GM21528 (cell line): ENCODE data around the gene GPR153.
A peak's percentile ranks its signal among the peaks of the same experiment; 100 is the strongest.

Experiments used
- ATAC-seq: cut with Tn5 transposase; IDR thresholded peaks from one replicate; pipeline ENCODE4 v1.9.1; 2021; ENCODE audit warnings: mild to moderate bottlenecking, moderate library complexity; ENCODE audit not compliant: unreplicated experiment, low FRiP score

Gene GPR153

DNA sequence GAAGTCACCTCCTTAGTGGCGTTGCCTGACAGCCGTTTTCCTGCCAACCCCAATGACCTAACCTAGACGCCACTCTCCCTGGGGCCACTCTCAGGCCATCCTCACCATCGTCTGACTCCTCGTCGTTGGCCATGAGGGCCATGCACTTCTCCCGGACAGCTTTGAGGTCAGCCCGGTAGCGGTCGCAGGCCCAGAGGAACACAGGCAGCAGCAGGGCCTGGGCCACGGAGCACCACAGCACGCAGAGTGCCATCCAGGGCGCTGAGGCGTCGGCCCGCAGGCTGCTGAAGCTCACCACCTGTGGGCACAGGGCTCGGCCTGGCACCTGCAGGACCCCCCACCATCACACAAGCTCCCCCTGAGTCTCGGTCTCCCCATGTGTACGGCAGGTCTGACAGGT is 9.7 kb downstream of the GPR153 start:
- ATAC-seq: no peak

DNA sequence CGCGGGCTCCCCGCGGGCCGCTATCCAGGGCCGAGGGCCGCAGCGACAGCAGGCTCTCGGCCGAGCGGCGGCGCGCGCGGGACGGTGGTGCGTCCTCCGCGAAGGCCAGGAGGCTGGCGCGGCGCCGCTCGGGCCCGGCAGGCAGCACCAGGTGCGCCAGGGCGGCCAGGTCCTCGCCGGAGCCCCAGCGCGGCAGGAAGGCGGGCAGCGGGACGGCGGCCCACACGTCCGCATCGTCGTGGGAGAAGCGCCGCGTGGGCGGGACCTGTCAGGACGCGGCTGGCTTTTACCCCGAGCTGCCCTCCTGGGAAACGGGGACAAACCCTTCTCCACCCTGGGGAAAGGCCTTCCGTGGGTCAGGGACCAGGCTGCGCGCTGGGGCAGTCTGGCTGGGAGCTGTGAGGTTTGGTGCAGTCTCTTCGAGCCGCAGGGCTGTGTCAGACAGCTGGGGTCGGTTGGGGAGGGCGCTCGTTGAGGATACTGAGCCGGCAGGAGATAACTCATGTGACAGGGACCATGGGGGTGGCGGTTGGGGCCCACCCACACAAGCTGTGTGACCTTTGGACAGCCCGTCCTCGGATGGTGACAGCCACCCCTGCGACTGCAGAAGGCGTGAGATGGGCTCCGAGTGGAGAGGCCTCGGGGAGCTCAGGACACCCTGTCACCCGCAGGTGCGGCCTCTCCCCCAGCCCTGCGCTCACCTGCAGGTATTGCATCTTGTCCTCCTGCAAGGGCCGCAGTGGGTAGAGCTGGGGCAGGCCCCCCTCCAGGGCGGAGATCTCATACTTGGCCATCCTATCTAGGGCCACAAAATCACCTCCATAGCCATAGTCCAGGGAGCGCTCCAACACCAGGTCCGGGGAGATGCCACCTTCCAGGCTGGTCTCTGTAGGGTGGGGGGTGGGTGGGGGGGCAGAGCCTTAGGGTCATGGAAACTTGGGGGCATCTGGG is 10.9 kb downstream of the GPR153 start:
- ATAC-seq: no peak

DNA sequence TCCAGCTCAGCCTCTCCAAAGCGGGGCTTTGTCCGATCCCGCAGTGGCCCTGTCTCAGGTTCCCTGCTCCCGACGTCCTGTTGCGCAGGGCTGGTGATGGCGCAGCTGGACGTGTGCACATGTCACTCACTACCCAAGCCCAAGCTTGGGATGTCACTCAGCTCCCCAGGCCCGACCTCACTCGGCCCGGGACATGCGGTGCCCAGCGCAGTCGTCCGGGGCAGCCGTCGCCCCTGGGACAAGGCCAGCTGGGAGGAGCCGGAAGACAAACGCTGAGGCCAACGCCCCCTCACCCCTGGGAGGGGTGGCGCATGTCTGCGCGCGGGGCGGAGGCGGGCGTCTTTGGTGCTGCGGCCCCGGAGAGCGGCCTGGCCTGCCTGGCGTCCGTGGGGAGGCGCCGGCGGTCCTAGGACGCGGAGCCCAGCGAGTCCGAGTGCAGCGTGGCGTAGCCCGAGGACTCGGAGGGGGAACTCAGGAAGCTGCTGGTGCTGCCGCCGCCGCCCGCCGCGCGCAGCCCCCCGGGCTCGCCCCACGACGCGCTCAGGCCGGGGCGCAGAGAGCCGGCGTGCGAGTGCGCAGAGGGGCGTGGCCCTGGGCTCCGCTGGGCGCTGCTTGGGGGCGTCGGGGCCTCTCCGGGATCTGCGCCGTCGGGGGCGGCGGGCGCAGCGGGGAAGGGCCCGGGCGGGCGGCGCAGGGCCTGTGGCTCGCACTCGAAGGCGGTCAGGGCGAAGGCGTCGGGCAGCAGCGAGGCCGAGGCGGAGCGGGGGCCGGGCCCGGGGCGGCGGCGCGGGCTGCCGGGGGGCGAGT is 11.8 kb downstream of the GPR153 start:
- ATAC-seq: no peak

DNA sequence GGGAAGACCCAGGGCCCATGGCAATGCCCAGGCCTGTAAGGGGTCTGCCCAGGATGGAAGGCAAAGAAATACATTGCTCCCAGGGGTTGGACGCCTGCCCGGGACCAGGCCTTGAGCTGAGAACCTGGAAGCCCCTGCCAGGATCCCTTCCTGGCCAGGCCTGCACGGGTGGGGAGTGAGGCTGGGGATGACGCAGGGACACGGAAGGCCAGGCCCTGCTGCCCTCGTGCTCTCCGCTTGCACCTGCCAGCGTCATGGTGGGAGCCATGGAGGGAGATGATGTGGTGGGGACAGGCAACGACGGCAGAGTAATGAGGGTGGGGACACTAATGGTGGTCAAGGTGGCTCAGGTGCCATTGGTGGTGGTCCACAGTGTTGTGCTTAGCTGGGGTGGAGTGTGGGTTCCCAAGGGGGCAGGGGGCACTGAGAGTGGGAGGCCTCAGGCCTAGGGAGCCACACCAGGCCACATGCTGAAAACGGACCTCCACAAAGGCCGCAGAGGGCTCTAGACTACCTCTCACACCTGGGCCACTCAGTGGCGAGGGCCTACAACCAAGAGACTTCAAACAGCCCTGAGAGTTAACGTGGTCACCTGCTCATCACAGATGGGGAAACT is 12.6 kb downstream of the GPR153 start:
- no peak for ATAC-seq

DNA sequence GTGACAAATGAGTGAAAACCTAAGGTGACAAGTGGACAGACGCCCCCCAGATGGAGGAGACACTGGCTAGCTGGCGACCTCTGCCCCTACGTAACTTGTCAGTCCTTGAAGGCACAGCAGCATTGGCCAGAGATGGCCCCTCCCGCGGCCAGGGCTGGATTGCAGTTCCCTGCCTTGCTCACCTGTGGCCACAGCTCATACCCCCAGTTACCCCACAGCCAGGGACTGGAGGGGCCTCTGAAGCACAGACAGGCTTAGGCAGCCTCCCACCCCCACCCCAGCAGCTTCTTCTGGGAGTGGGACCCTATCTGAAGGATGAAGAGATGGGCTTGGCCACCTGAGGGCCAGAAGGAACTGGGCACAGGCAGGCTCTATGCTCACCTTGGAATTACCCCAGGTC is 13.2 kb downstream of the GPR153 start:
- ATAC-seq: no peak

DNA sequence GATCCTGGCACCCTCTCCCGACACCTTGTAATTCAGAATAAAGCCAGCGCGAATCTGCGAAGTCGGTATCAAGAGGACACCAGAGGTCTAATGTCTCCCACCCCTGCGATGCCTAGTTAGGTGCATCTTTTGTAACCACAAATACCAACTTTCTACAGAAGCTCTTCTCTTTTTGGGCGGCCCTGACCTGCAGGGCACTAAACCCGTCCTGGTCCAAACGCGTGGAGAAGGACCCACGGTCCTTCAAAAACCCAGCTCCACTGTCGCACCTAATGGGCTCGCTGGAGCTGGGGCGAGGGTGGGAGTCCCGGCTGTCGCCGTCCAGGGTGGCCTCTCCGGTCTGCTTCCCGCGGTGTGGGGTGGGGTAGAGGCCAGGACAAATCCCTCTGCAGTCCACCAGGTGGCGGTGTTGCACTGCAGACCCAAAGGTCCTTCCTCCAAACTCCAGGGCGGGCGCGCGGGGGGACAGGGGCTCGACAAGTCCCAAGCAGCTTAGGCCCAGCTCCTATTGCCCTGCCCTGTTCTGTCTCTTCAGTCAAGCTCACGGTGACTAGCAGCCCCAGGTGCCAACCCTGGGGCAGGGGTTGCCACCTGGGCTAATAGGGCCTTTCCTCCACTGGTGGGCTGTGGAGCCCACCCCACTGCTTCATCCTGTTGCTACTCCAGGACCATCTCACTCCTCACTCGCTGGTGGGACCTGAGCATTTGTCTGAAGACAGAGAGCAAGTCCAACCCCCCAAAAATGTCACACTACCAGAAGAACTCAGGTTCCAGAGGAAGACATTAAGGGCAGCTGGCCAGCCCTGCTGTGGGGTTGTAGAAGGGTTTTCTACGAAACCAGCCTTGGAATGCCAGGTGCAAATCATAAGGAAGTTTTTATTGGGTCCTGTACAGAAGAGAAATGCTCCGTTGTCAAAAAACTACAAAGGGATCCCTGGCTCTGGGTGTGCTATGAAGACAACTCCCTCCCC is 14.1 kb downstream of the GPR153 start:
- peak; percentile 44 for ATAC-seq

DNA sequence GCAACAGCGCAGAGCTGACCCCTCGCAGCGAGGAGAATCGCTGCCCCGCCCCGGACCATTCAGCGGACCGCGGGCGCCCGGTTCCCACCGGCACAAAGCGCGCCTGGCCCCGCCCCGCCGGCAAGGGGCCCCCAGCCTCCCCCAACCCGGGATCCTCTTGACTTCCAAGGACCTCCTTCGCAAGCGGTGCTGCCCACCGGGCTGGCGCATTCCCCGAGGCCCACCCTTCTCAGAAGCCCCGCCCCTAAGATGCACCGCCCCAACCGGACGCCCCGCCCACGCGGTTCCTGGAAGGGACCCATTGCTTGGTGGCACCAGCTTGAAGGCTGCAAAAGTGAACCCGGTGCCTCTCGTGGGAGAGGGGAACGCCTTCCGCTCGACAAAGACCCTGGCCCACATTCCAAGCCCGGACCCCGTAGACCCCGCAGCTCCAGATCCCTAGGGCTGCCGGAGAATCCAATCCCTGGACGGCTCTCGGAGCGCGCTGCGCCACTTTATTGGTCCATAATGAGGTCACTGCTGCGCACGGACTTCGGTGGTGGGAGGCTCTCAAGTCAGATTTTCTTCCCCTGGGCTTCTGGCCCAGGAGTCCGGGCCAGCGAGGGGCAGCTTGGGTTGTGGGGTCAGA is 14.9 kb downstream of the GPR153 start:
- no peak for ATAC-seq

DNA sequence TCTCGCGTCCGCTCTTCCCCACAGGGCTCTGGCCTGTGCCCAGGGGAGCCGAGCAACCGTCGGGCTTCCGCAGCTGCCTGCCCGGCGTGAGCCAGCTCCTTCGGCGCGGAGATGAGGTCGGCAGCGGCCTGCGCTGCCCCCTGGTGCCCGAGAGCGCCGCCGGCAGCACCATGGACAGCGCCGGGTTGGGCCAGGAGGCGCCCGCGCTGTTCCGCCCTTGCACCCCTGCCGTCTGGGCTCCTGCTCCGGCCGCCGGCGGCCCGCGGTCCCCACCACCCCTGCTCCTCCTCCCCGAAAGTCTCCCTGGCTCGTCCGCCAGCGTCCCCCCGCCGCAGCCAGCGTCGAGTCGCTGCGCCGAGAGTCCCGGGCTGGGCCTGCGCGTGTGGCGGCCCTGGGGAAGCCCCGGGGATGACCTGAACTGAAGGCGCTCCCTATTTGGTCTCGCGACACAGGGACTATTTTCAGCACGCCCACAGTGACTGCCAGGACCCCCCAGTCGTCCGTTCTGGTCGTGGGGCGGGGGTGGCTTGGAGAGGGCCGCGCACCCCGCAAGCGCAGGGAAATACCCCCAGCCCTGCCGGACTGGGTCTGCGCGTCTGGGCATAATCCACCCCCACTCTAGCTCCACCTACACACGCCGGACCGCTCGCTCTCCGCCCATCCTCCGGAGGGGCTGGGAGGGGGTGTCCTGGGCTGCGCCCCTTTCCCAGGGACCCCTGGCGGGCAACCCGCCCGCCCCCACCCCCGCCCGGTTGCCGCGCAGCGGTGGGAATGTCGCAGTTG is 15.6 kb downstream of the GPR153 start:
- ATAC-seq: no peak

DNA sequence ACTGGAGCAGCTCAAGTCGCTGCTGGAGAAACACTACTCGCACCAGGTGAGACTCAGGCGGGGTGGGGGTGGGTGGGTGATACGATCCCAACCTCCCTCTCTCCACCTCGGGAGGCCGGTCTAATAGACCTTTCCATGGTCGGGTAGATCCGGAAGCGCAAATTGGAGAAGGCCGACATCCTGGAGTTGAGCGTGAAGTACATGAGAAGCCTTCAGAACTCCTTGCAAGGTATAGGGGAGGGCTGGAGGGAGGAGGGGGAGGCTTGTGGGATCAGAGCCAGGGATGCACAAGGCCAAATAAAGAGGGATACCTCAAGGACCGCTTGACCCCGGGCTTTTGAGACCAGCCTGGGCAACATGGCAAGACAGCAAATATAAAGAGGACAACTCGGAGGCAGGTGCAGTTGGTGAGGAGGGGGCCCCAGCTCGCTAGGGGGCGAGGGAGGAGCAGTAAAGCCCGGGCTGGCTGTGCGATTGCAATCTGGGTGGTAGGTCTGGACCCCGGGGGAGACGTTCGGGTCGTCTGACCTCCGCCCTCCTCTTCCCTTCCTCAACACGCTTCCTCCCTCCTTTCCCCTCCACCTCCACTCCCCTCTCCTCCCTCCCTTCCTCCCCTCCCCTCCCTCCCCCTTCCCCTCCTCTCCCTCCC is 16.4 kb downstream of the GPR153 start:
- no peak for ATAC-seq

DNA sequence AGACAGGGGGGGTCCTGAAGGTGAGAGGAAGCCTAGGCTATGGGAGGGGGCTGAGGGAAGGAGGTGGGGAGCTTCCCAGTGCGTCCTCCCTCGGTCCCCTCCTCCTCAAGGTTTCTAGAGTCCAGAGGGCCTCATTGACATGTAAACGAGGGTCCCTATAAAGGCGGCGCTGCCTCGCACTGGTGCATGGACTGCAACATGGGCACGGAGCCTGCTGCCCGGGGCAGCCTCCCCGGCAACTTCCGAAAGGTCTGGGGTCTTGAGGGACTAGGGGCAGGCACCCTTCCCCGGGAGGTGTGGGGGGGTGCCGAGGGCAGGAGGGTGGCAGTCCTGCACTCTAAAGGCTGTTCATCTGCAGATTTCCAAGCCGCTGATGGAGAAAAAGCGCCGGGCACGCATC is 16.9 kb downstream of the GPR153 start, which contains the start of gene HES3:
TSS of gene HES3 (plus strand) at position 187 of the 400 bp plus-strand sequence. CDS start at position 374, 187 bp downstream.
- no peak for ATAC-seq

DNA sequence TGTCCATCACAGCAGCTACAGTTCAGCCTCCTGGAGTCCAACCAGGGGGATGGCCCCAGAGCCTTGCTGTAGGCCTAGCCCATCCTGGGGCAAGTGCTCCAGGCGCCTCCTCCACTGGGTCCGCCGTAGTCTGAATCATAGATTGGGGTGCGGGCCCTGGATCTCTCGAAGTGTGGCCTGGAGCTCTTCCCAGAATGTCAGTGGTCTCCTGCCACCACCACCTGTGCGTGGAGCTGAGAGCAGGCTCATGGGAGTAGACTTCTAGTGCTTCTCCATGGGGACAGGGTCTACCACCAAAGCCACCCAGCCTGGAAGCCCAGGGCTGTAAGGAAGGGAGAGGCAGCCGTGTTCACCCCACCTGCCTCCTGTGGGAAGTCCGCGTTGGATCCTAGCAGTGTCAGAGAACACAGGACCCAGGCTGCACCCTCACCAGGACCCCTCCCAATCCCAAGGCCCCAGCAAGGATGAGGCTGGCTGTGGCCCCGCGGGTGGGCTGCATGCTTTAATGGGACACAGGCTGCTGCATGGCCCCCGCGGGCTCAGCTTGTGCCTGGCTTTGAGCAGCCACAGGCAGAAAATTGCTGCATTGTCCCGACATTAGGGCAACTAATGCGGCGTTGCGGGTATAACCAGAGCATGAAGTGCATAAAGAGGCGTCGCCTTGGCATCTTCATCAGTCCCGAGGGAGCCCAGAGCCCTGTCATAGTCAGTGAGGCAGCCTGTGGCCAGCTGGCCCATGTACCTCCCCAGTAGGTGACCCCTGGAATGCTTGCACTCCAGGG is 17.7 kb downstream of the GPR153 start:
- ATAC-seq: no peak

DNA sequence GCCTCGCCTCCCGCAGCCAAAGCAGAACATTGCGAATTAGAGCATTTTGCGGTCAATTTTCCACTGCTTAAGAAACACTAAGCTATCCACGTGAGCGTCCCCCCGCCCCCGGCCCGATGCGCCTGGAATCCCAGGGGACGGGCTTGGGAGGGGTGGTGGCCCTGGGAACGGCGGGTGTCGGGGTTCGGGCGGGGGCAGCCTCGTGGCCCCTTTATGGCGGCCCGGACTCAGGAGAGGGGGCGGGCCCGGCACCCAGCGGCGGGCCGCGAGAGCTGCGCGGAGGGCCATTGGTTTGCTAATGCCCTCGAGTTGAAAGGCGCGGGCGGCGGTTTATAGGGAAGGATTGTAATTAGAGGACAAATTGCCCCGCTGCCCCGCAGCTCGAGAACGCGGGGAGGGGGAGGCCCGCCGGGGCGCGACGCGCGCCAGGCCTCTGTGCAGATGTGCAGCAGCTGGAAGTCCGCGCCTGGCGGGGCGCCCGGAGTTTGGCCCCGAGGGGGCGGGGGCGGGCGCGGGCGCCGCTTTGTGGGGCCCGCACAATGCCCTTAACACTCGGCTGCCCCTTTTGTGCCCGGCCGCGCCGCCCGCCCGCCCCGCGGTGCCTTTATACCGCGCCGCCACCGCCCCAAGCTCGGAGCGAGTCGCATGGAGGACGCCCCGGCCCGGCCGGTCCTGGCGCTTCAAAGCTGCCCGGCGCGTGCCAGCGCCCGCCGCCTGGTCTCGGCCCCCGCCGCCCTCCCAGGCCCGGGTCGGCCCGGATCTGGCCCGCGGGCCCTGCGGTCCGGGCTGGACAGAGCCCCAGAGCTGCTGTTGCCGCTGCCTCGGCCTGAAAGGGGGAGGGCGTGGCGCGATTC is 18.8 kb downstream of the GPR153 start:
- ATAC-seq: no peak

DNA sequence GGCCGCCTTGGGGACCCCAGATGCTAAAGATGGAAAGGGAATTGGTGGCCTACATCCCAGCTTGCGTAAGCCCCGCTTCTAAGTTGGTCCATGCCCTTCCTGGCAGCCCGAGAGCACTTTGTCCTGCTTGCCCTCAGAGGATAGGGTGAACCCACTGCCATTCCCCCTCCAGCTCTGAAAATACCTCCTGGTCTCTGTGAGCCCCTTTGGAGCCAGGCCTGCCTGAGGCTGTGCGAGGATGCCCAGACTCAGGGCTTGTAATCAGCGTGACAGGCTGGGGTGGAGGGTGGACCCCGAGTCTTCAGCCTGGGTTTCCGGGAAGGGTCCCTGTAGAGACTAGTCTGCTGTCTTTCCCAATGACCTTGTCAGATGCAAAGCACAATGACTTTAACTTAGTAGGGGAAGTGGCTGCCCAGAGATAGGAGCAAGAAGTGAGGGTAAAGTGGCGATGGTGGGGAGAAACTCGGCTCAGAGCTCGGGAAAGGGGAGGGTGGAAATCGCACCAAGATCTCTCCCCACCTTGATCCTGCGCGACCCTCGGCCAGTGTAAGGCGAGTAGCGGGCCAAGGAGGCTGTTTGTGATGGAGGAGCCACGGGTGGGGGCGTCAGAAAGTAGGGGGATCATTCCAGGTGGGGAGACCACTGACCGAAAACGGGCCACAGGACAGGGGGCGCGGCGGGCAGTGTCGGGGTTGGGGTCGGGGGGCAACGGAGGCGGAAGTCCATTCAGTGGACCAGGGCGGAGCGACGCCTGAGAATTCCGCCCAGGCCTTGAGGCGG is 19.6 kb downstream of the GPR153 start:
- ATAC-seq: no peak

DNA sequence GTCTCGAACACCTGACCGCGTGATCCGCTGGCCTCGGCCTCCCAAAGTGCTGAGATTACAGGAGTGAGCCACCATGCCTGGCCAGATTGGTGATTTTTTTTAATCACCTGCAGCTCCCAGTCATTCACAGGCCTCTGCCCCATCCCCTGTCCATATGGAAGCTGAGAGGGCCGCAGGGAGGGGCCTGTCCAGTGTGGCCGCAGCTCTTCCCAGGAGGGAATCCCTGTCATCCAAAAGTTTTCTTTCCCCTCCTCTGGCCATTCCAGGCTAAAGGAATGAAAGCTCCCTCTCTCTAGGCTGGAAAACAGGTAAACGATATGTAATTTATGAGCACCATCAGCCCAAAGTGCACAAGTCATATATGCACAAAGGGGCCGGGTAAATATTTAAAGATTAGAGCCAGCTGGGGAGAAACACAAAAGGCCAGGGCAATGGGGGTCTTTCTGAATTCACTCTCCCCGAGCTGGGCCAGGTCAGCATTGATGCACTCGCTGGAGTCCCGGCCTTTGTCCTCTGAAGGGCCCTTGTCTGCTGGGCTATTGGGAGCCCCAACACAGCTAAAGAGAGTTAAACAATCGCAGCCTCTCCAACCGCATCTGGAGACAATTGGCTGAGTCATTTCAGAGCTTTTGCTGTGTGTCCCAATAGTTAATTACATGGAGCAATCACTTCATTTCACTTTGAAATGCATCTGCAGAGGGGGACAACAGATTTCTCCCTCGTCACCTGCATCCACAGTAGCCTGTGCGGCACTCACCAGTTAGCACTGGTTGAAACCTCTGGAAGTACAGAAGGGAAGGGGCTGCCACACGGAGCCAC is 20.7 kb downstream of the GPR153 start:
- ATAC-seq: no peak

DNA sequence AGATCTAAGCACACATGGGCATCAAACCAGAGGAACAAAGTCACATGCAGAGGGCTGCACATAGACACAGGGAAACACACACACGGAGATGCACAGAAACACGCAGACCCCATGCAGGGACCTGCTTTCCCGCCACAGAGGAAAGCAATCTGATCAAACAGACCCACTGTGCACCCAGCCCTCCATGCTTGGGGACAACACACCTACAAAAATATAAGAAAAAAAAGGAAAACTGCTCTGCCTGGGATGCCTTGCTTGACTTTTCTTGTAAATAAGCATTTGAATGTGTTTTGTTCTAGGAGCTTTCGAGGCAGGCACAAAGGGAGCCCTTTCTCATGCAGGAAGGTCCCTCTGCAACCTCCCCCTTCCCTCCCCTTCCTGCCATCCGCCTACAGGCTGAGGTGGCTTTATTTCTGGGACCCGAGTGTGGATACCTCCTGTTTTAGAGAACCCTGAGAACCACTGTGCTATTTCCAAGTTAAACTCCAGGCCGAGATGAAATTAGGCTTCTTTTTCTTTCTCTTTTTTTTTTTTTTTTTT is 21.6 kb downstream of the GPR153 start:
- no peak for ATAC-seq
